ENCODE data around the gene VSIG2.

The VSIG2 gene

DNA sequence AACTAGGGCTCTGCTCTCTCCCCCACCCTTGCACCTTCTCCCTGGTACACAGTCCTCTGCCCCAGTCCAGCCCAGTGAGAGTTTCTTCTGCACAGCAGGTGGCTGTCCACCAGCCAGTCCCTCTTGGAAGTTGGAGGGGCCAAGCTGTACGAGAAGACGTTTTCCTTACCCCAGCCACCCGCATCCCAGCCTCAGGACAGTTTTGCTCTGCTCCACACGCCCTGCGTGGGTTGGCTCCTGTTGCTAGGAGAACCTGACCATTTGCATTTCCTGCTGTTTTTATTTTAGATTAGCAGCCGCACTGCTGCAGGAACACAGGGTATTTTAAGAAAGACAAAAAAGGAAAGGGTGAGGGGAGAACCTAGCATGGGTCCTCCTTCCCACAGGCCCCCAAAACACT, 29.9 kb downstream of the VSIG2 start:
- DNase-seq (ENCODE audit: low read depth): no peak
- TF ChIP-seq CTCF (IDR thresholded peaks at IDR 0.05; ENCODE audit: low read depth, low read length, missing control alignments): no peak
- no peak overlapping the region for H3K4me3 ChIP-seq (ENCODE audit: low read depth, low read length)

DNA sequence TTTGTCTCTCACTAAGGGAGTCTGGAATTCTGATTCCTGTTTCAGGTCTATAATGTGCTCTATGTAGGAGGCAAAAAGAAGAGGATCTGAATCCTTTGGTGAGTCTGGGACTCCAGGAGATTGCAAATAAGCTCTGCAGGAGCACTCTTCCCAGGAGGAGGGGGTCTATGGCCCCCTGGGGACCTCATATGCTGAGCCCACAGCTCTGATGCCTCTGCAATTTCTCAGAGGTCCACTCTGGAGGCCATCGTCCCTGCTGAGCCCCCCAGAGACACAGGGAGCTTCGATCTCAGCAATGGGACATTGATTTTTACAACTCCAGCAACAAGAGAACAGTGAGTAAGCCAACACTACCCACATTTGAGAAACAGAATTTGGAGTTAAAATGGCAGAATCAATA, 32.5 kb downstream of the VSIG2 start:
- TF ChIP-seq CTCF (IDR thresholded peaks at IDR 0.05; ENCODE audit: low read depth, low read length, missing control alignments): no peak
- DNase-seq (ENCODE audit: low read depth): no peak
- no peak overlapping the region for H3K4me3 ChIP-seq (ENCODE audit: low read depth, low read length)

- TF ChIP-seq CTCF (IDR thresholded peaks at IDR 0.05; ENCODE audit: low read depth, low read length, missing control alignments): no peak
- DNase-seq (ENCODE audit: low read depth): no peak
- no peak overlapping the region for H3K4me3 ChIP-seq (ENCODE audit: low read depth, low read length)
Observed at GRCh38 chr11:124718801-124719200, 33.3 kb downstream of the VSIG2 start.

- DNase-seq (ENCODE audit: low read depth): no peak
Observed at GRCh38 chr11:124717786-124718651, 34.0 kb downstream of the VSIG2 start.

DNA sequence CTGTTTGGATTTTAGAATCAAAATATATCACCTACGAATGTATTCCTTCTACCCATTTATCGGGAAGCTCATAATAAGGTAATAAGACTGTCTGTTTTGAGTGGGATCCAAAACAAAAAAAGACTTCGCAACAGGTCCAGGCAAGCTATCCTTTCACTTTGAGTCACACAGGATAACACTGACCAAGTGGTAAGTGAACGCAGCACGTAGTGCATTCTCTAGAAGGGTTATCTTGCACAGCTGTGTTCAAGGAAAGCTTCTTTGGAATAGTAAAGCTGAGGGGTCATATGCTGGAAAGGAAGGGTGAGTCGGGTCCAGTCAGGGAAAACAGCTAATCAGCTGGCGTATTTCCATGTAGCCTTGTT, 34.7 kb downstream of the VSIG2 start:
- no peak for TF ChIP-seq CTCF (IDR thresholded peaks at IDR 0.05; ENCODE audit: low read depth, low read length, missing control alignments)
- no peak overlapping the region for H3K4me3 ChIP-seq (ENCODE audit: low read depth, low read length)
- no peak for DNase-seq (ENCODE audit: low read depth)

More at GRCh38 chr11:124717786-124718651, 34.0 kb downstream of the VSIG2 start:
- no peak for TF ChIP-seq CTCF (IDR thresholded peaks at IDR 0.05; ENCODE audit: low read depth, low read length, missing control alignments)
- no peak overlapping the region for H3K4me3 ChIP-seq (ENCODE audit: low read depth, low read length)

DNA sequence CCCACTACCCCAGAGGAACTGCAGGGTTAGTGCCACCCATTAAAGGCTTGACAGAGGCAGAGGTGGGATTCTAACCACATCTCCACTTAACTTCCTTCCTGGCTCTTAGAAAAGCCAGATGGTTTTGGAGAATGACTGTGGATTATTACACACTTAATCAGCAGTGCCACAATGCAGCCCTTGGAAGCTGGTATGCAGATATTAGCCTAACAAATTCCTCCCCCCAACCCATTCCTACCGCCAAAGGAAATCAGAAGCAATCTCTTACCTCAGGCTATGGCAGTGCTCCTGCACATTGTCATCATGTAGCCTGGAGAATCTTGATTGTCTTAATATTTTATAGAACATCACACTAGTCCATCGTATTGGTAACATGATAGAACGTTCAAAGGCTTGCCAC, 35.5 kb downstream of the VSIG2 start:
- no peak for DNase-seq (ENCODE audit: low read depth)
- H3K4me3 ChIP-seq (ENCODE audit: low read depth, low read length): no peak overlapping the region
- TF ChIP-seq CTCF (IDR thresholded peaks at IDR 0.05; ENCODE audit: low read depth, low read length, missing control alignments): no peak

DNA sequence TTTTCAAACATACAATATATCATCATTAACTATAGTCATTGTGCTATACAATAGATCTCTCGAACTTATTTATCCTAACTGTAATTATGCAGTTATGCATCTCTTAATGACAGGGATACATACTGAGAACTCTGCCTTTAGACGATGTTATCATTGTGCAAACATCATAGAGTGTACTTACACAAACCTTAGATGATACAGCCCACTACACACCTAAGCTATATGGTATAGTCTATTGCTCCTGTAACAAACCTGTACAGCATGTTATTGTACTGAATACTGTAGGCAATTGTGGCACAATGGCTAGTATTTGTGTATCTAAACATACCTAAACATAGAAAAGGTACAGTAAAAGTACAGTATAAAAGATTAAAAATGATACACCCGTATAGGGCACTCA, 39.7 kb downstream of the VSIG2 start:
- H3K4me3 ChIP-seq (ENCODE audit: low read depth, low read length): no peak overlapping the region
- no peak for DNase-seq (ENCODE audit: low read depth)
- TF ChIP-seq CTCF (IDR thresholded peaks at IDR 0.05; ENCODE audit: low read depth, low read length, missing control alignments): no peak

Measured in GM12864 (cell line).